ENCODE data around the gene AKAP17A. TPM values are rescaled to one million over a fixed set of nuclear protein-coding genes. Genes with fewer than 3 reads are reported as not detected.

Gene AKAP17A
- total and polyA plus RNA-seq, 2 of the 13 experiments (the other 11 are each of a cell fraction or from before 2014, with no cell fraction given), result 20.5 to 26.5 TPM

- DNase-seq (ENCODE audit: low spot score), result no peak
- H4K20me1 ChIP-seq (ENCODE audit: insufficient read depth, low read length), result peaks cover 27% of the 10 kb centered on the region; the same call in 1 of the 2 replicates
- POLR2A ChIA-PET, result no interaction called here
- CTCF ChIA-PET (ENCODE audit: low intra/inter-chr PET ratio, low total read pairs), result no interaction called here
- no peaks in the 10 kb centered on the region for H3K9me3 ChIP-seq (ENCODE audit: low read length)
- in situ Hi-C loops (cut with HindIII; ENCODE audit: extremely low pct_ligation_motif_present, low pct_unique_long_range_greater_than_20kb), result no loop called here
- intact Hi-C loops (cut with micrococcal nuclease; ENCODE audit: unreplicated experiment), result no loop called here
- peak overlapping the region; percentile 95 for H3K9ac ChIP-seq (ENCODE audit: insufficient read depth, low read depth, low read length)
- peaks cover 16 to 34% of the 10 kb centered on the region in 2 experiments for H3K36me3 ChIP-seq (replicated peaks in 1 of 2; ENCODE audit: control insufficient read depth in 1 of 2, insufficient read depth in 2 of 2, low read length in 2 of 2)
- peak overlapping the region; percentile 94 for H3K4me2 ChIP-seq (ENCODE audit: low read depth, low read length)
- no peak overlapping the region for H2AFZ ChIP-seq (ENCODE audit: low read length)
- peak overlapping the region; percentile 78 for H3K27ac ChIP-seq (ENCODE audit: extremely low read length, insufficient read depth, low read length)
- no TSS peak for BruUV-seq (replicated peaks)
- no peak for FAIRE-seq
- 0% methylated on average over 17 of the region's 35 CpGs for WGBS (ENCODE audit: low lambda C conversion rate)
- peak overlapping the region; percentile 93 to 100 (median 99) for H3K4me3 ChIP-seq (replicated peaks in 1 of 3; ENCODE audit: insufficient read depth in 1 of 3, low read depth in 2 of 3, low read length in 3 of 3)
- no peaks in the 10 kb centered on the region; a peak in 1 of 5 replicates for H3K27me3 ChIP-seq (ENCODE audit: control insufficient read depth in 1 of 2, insufficient read depth in 2 of 2, low read length in 2 of 2)
- peaks cover 23% of the 10 kb centered on the region for H3K4me1 ChIP-seq (ENCODE audit: insufficient read depth, low read length)
- peak; percentile 31 for ATAC-seq
- peaks cover 41% of the 10 kb centered on the region for H3K79me2 ChIP-seq (ENCODE audit: insufficient read depth, low read length)
- TF ChIP-seq HES4 (CRISPR knock-in tag; IDR thresholded peaks at IDR 0.05; ENCODE audit: borderline replicate concordance) (peak; percentile 60; the same call in 1 of the 2 replicates), ZMYM4 (CRISPR knock-in tag; IDR thresholded peaks at IDR 0.05) (no peak), SRY (CRISPR knock-in tag; IDR thresholded peaks at IDR 0.05) (0 out of 2 replicates have a peak, but pooled peaks have one; percentile 33), LRRFIP1 (CRISPR knock-in tag; conservative IDR thresholded peaks at IDR 0.05) (no peak), TAF1 (CRISPR knock-in tag; IDR thresholded peaks at IDR 0.05) (peak; percentile 28; the same call in 1 of the 2 replicates), ASH2L (IDR thresholded peaks at IDR 0.05; ENCODE audit: insufficient read length, low read depth, low read length) (peak; percentile 28), ZNF687 (CRISPR knock-in tag; IDR thresholded peaks at IDR 0.05) (0 out of 2 replicates have a peak, but pooled peaks have one; percentile 1), TFDP1 (CRISPR knock-in tag; IDR thresholded peaks at IDR 0.05; ENCODE audit: borderline replicate concordance) (no peak)
Measured at GRCh38 chrX:1591863-1592469, 562 bp downstream of the AKAP17A start.

Data from HepG2 (cell line).